Osteoblast (primary cell): Measurements from ENCODE around the gene SLC19A1. TPM values are rescaled to one million over a fixed set of nuclear protein-coding genes. Genes with fewer than 3 reads are reported as not detected.

Experiments used
- DNase-seq: peaks from one replicate; pipeline ENCODE4 v3.0.0; 2011; ENCODE audit warnings: low spot score, mixed read lengths; ENCODE audit not compliant: insufficient read length; ENCODE audit errors: missing footprints
- H2AFZ ChIP-seq: 2 replicates; pipeline ENCODE4 v1.6.0; 2011; ENCODE audit warnings: mild to moderate bottlenecking, low read length
- H3K27ac ChIP-seq: 2 replicates; pipeline ENCODE4 v1.5.1; 2011; ENCODE audit warnings: mild to moderate bottlenecking, low read depth, low read length, moderate library complexity
- H3K27me3 ChIP-seq: 2 replicates; pipeline ENCODE4 v1.6.0; 2012; ENCODE audit warnings: mild to moderate bottlenecking, control low read depth, inconsistent platforms, low read length, moderate library complexity; ENCODE audit not compliant: insufficient read depth
- H3K36me3 ChIP-seq: 2 replicates; pipeline ENCODE4 v1.5.1; 2011; ENCODE audit warnings: mild to moderate bottlenecking, low read length, control low read depth, moderate library complexity; ENCODE audit not compliant: insufficient read depth
- H3K4me1 ChIP-seq: 2 replicates; pipeline ENCODE4 v1.5.1; 2011; ENCODE audit warnings: mild to moderate bottlenecking, low read length, control low read depth, moderate library complexity; ENCODE audit not compliant: insufficient read depth
- H3K4me2 ChIP-seq: 2 replicates; pipeline ENCODE4 v1.6.0; 2011; ENCODE audit warnings: mild to moderate bottlenecking, low read length; ENCODE audit not compliant: insufficient read depth
- H3K4me3 ChIP-seq: fragments of 200-600 bp; sonication (generic); 3 replicates; pipeline ENCODE4 v1.5.1; 2012; ENCODE audit warnings: mild to moderate bottlenecking, low read length, inconsistent platforms; ENCODE audit not compliant: insufficient read depth
- H3K79me2 ChIP-seq: 2 replicates; pipeline ENCODE4 v1.6.0; 2012; ENCODE audit warnings: mild to moderate bottlenecking, low read length, control low read depth, inconsistent platforms; ENCODE audit not compliant: insufficient read depth
- H3K9me3 ChIP-seq: 2 replicates; pipeline ENCODE4 v1.5.1; 2011; ENCODE audit warnings: low read depth, low read length, control low read depth
- H4K20me1 ChIP-seq: 2 replicates; pipeline ENCODE4 v1.6.0; 2012; ENCODE audit warnings: mild to moderate bottlenecking, low read length, control low read depth; ENCODE audit not compliant: insufficient read depth
- total RNA-seq: library from RNA; depleted of rRNA; stranded (reverse); fragments of >200 nt; gene quantifications from 2 replicates; pipeline ENCODE4 v1.2.3, GENCODE V29; 2012
- TF ChIP-seq, protein P1 (sequence below): IDR thresholded peaks from 2 replicates; pipeline ENCODE4 v1.5.1; 2011; ENCODE audit warnings: mild to moderate bottlenecking, low read depth, low read length, moderate library complexity; ENCODE audit errors: extremely low read depth

SLC19A1 gene
- total RNA-seq, 1 donor, result 2.9 TPM

- no peak overlapping the region for H3K27ac ChIP-seq
- H3K27me3 ChIP-seq, result no peaks in the 10 kb centered on the region
- H3K4me3 ChIP-seq, result no peak overlapping the region
- TF ChIP-seq, protein P1, sequence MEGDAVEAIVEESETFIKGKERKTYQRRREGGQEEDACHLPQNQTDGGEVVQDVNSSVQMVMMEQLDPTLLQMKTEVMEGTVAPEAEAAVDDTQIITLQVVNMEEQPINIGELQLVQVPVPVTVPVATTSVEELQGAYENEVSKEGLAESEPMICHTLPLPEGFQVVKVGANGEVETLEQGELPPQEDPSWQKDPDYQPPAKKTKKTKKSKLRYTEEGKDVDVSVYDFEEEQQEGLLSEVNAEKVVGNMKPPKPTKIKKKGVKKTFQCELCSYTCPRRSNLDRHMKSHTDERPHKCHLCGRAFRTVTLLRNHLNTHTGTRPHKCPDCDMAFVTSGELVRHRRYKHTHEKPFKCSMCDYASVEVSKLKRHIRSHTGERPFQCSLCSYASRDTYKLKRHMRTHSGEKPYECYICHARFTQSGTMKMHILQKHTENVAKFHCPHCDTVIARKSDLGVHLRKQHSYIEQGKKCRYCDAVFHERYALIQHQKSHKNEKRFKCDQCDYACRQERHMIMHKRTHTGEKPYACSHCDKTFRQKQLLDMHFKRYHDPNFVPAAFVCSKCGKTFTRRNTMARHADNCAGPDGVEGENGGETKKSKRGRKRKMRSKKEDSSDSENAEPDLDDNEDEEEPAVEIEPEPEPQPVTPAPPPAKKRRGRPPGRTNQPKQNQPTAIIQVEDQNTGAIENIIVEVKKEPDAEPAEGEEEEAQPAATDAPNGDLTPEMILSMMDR, result no peak
- H3K4me1 ChIP-seq, result no peaks in the 10 kb centered on the region
- H4K20me1 ChIP-seq, result no peaks in the 10 kb centered on the region
- H3K36me3 ChIP-seq, result peaks cover 9% of the 10 kb centered on the region
- no peak for DNase-seq
- H3K9me3 ChIP-seq, result peaks cover 3% of the 10 kb centered on the region
- no peak overlapping the region for H2AFZ ChIP-seq
- no peaks in the 10 kb centered on the region for H3K79me2 ChIP-seq
- H3K4me2 ChIP-seq, result no peak overlapping the region
Measured at GRCh38 chr21:45525153-45525909, 16.9 kb downstream of the SLC19A1 start.

DNA sequence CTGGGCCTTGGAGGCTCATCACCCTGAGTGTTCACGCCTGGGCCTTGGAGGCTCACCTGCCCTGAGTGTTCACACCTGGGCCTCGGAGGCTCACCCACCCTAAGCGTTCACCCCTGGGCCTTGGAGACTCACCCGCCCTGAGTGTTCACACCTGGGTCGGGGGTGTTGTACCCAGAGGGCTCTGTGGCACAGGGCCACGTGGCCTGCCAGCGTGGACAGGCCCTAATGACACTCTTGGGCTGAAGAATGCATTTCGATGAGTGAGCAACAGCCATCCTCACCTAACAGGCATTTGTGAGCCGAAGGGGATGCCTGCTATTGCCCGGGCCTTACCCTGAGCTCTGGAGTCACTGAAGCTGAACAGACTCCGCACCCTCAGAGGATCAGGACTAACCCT, 17.5 kb downstream of the SLC19A1 start:
- Histone ChIP-seq H4K20me1 (no peaks in the 10 kb centered on the region), H3K27ac (no peak overlapping the region), H3K9me3 (peaks cover 3% of the 10 kb centered on the region), H3K4me1 (no peaks in the 10 kb centered on the region), H3K79me2 (no peaks in the 10 kb centered on the region), H3K4me3 (no peak overlapping the region), H2AFZ (no peak overlapping the region), H3K27me3 (no peaks in the 10 kb centered on the region), H3K36me3 (peaks cover 5% of the 10 kb centered on the region), H3K4me2 (no peak overlapping the region)
- DNase-seq, result no peak
- TF ChIP-seq, protein P1, result no peak

- no peaks in the 10 kb centered on the region for H3K4me1 ChIP-seq
- no peak overlapping the region for H3K4me2 ChIP-seq
- DNase-seq, result no peak
- H4K20me1 ChIP-seq, result no peaks in the 10 kb centered on the region
- no peaks in the 10 kb centered on the region for H3K27me3 ChIP-seq
- H3K79me2 ChIP-seq, result no peaks in the 10 kb centered on the region
- no peak overlapping the region for H3K4me3 ChIP-seq
- H3K9me3 ChIP-seq, result peaks cover 5% of the 10 kb centered on the region
- no peak overlapping the region for H2AFZ ChIP-seq
- H3K36me3 ChIP-seq, result no peaks in the 10 kb centered on the region
- TF ChIP-seq, protein P1, result no peak
- H3K27ac ChIP-seq, result no peak overlapping the region
Measured at GRCh38 chr21:45523411-45524101, 18.7 kb downstream of the SLC19A1 start.

DNA sequence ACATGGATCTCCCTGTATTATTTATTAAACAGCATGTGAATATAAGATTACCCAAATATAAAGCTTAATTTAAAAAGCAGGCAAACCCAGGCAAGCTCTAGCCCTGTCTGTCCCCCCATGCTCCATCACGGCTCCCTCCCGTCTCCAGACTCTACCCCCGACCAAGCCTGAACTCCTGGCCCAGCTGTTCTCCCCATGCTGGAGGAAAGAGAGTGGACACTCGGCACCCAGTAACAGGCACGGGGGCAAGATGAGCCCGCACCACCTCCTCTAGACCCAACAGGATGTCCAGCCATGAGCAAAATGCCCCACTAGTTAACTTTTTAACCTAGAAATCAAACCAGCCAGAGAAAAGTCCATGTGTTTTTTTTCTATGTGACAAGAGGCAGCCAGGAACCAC, 19.3 kb downstream of the SLC19A1 start:
- Histone ChIP-seq H3K4me3 (no peak overlapping the region), H3K9me3 (peaks cover 5% of the 10 kb centered on the region), H3K4me1 (no peaks in the 10 kb centered on the region), H2AFZ (no peak overlapping the region), H3K36me3 (no peaks in the 10 kb centered on the region), H3K4me2 (no peak overlapping the region), H4K20me1 (no peaks in the 10 kb centered on the region), H3K27me3 (no peaks in the 10 kb centered on the region), H3K79me2 (no peaks in the 10 kb centered on the region), H3K27ac (no peak overlapping the region)
- DNase-seq, result no peak
- TF ChIP-seq, protein P1, result no peak
